OCI-M2 (cell line): ENCODE data around the gene IGF2BP2.
"Not testable (repeated sequence)": the region's sequence is repeated elsewhere in the genome, so short reads cannot be mapped to it uniquely, and the experiment has no call there.

Experiments used
- DNase-seq: peaks from one replicate; lab custom pipeline; 2025; ENCODE audit not compliant: unreplicated experiment; lab: John Stamatoyannopoulos, UW

The IGF2BP2 gene

DNA sequence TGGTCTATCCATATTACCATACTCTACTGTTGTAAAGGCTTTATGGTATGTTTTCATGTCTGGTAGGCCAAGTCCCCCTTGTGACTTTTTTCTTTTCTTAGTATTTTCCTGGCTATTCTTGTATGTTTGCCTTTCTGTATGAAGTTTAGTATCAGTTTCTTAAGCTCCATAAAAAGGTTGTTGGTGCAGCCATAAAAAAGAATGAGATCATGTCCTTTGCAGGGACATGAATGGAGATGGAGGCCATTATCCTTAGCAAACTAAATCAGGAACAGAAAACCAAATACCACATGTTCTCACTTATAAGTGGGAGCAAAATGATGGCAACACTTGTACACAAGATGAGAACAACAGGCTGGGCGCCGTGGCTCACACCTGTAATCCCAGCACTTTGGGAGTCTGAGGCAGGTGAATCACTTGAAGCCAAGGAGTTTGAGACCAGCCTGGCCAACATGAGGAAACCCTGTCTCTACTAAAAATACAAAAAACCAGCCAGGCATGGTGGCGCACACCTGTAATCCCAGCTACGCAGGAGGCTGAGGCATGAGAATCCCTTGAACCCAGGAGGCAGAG is 13.7 kb upstream of the IGF2BP2 start:
- not testable (repeated sequence) for DNase-seq

DNA sequence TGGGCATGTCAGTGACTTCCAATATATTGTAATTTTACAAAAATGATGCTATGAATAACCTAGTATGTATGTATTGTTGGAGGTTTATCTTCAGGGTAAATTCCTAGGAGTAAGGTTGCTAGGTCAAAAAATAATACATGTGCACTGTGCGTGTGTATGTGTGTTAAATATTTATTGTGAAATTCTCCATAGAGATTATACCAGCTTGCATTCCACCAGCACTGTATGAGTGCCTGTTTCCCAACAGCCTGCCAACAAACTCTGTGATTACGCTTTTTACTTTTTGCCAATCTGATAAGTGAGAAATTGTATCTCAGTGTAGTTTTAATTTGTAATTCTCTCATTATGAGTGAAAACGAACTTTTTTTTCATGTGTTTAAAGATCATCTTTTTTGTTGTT is 12.6 kb upstream of the IGF2BP2 start:
- no peak for DNase-seq

DNA sequence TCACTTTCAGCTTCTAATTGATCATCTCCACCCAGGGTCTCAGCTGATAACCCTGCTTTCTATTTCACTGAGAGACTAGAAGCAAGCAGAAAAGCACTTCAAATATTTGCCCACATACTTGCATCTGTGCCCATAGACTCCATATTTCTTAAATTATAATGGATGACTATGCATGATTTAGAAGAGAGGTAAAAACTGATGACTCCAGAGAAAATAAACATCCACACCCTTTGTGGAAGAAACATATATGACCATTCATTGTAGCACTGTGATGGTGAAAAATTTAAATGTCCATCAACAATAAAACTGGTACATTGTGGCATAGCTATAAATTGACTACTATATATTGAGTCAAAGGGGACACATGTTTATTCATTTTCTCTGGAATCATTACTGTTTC is 7.1 kb upstream of the IGF2BP2 start:
- no peak for DNase-seq

DNA sequence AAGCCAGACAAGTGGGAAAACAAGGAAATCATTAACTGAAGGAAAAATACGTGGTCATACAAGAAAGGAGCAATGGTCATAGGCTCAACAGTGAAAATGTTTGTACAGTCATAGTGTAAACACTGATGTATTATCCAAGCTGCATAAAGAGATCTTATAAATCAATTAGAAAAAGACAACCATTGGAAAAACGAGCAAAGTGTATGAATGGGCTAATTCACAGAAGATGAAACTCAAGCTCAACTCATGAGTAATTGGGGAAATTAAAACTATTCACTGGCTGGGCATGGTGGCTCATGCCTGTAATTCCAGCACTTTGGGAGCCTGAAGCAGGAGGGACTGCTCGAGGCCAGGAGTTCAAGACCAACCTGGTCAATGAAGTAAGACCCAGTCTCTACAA is 6.4 kb upstream of the IGF2BP2 start:
- DNase-seq, result no peak

DNA sequence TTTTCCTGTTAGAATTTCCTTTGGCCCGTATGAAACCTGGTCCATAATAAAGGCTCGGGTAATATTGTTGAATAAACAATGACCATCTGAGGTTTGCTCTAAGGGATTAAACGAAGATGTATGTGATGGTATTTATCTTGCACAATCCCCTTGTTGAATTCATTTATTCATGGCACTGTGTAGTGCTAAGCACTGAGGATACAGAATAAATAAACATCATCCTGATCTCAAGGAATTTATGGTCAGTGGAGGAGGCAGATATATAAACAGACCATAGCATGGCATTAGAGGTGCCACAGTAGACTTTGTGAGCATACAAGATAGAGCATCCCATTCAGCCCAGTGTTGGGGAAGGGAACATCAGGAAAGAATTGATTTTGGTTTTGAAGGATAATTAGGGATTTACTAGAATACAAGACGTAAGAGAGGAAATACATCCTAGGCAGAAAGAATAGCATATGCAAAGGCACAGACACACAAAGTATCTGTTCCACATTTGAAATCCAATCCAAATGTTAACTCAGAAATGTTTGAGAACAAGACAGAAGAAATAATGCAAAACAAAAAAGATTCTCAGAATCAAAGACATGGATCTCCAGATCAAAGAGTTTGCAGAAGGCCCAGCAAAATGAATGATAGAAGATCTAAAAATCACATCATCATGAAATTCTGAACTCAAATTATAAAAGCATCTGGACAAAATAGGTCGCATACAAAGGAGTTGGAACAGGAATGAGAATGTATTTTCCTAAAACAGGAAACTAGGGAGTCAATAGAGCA is 5.4 kb upstream of the IGF2BP2 start:
- no peak for DNase-seq

DNA sequence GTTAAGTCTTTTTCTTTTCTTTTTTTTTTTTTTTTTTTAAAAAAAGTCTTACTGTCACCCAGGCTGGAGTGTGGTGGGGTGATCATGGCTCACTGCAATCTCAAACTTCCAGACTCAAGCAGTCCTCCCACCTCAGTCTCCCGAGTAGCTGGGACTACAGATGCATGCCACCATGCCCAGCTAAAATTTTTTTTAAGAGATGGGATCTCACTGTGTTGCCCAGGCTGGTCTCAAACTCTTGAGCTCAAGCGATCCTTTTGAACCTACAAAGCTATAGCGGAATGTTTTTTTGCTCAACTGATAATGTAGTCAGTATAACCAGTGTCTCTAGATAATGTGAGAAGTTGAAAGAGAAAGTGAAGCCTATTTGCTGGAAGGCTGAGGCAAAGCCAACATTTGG is 3.9 kb upstream of the IGF2BP2 start:
- DNase-seq, result no peak

DNA sequence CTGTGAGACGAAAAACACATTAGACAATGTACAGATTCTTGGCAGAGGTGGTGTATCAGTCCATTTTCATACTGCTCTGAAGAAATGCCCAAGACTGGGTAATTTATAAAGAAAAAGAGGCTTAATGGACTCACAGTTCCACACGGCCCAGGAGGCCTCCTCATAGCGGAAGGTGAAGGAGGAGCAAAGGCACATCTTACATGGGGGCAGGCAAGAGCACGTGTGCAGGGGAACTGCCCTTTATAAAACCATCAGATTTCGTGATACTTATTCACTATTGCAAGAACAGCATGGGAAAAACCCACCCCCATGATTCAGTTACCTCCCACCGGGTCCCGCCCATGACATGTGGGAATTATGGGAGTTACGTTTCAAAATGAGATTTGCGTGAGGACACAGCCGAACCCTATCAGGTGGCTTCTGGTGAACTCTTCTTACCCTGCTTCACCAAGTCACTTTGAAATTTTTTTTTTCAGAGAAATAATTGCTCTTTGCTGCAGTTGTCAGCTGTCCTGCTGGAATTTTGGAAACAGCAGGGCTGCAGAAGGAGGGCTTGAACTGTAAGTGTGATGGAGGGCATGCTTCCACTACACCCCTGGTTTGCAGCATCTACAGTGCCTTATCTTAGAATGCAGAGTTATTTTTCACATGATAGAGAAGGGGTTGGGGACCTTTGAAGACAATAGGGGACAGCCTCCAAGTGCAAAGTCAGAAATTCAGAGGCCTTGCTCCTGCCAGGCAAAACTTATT is 2.9 kb upstream of the IGF2BP2 start:
- DNase-seq, result no peak

DNA sequence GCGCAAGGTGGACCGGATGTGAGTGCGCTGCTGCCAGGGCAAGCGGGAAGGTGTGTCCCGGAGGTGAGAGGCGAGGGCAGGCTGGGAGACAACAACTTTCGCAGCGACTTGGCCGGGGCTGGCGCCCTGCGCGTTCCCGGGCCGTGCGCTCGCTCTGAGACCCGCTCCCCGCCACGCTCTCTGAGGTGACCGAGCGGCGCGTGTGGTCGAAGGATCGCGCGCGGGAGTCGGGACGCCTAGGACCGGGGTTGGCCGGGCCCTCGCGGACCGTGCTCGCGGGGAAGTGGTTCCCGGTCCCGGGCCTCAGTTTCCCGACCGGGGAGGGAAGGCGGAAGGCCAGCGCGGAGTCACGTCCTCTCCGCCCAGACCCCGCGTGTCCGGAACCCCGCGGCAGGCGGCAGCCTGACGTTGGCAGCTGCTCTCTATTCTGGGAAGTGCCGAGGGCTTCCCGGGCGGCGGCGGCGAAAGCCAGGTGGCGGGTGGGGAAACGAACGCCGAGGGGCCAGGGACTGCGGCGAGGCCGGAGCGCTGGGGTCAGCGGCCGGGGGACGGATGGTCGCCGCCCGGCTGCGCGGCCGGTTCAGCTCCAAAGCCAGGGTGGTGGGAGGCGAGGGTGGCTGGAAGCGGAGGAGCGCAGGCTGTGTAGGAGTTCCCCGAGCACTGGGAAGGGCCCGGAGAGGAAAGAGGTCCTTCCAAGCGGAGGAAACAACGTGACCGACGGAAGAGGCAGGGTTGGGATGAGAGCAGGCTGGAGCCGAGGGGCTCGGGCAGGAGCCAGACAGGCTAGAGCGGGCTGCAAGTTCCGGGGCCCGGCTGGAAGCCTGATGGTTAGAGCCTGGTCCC is 1.0 kb upstream of the IGF2BP2 start:
- DNase-seq, result no peak

DNA sequence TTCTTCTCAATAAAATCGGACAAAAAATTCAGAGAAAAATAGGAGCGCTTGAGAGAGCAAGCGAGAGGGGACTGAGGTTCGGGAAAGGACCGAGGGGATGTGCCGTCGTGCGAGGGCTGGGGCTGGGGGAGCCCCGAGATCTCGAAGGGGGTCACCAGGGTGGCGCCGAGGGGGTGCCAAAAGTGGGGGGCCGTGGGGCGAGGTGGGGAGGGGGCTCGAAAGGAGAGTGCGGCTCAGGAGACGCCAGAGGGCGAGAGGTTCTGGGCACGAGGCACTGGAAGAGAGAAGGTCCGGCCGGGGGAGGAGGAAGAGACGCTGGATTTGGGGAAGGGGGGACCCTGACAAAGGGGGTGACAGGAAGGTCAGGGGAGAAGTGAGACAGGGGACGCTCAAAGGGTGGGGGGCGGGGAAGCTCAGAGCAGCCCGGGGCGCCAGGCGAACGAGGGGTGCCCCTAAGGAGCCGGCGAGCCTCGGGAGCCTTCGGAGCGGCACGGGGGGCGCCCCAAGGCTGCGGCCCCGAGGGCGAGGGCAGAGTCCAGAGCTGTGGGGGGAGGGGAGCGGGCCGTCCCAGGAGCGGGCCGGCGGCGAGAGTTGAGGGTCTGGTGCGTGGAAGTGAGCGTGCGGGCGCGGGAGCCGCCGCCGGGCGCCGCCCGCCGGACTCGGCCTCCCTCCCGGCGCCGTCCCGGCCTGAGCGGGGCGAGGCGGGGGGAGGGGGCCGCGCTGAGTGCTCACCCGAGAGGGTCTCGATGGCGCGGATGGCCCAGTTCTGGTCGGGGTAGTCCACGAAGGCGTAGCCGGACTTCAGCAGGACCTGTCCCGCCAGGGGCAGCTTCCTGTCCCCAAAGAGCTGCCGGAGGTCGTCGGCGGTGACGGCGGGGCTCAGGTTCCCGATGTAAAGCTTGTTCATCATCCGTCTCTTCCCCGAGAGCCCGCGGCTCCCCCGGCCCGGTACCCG is 514 bp downstream of the IGF2BP2 start:
- no peak for DNase-seq

DNA sequence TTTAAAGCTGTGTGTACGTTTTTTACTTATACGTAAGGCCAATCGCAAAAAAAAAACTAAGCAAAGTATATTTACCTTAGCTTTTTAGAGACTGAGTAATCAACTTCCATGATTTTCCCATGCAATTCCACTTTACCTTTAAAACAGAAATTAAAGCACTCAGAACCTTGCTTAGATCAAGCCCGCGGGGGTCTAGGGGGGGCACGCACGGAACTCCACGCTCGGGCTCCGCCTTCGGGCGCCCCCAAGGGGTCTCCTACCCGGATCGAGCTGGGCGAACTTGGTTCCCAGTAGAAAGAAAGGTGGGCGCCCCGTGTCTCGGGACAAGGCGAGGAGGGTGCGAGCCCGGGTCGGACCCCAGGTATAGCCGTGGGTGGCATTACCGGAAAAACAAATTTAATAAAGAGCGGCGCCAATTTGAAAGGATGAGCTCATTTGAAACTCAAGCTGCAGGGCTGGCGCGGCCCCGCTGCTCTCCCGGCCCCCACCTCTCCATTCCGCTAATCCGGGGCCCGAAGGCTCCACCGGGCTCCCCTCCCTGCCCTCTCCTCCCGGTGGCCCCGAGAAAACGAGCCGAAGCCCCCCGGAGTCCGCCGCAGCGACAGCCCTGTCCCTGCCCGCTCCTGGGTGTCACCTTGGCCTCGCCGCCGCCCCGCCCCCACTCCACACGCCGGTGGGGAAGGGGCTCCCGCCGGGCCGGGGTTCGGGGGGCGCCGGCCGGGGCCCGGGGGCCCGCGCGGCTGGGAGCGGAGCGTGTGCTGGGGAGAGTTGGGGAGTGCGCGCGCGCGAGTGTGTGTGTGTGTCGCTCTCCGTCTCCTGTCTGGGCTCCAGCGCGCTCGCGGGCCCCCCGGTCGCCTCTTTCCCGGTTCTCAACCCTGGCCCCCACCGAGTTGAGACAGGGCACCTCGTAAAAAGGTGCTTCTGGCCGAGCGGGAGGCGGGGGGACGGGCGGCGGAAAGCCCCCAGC is 1.5 kb downstream of the IGF2BP2 start:
- no peak for DNase-seq

DNA sequence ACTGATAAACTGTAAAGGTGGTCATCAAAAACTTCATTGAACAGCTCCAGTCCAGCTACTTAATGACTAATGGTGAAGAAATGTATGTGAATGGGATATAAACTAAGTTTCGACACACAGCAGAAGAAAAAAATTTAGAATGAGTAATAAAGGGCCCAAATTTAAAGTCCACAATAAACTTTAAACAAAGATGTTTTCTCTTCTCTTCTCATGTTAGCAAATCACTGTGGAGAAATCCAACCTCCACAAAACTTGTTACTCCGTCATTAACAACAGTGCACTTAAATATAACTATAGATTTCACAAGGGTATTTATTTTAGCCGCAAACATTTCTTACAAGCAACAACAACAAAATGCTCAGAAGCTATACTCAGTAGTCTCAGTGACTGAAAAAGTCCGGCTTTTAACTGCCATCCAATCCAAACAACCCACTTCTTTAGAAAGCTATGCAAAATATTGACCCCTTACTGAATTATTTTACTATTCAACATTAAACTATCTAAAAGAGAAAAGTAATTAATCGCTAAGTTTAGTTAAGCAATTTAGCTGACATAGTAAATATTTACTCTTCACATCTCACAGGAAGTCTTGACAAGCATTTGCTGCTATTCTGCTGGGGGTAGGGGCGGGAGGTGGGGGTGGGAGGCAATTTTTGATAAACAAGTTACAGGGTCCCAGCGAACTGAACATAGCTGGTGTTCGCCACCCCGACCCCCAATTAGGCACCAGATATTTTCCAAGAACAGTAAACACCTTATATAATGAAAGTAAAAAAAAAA is 2.4 kb downstream of the IGF2BP2 start:
- no peak for DNase-seq

DNA sequence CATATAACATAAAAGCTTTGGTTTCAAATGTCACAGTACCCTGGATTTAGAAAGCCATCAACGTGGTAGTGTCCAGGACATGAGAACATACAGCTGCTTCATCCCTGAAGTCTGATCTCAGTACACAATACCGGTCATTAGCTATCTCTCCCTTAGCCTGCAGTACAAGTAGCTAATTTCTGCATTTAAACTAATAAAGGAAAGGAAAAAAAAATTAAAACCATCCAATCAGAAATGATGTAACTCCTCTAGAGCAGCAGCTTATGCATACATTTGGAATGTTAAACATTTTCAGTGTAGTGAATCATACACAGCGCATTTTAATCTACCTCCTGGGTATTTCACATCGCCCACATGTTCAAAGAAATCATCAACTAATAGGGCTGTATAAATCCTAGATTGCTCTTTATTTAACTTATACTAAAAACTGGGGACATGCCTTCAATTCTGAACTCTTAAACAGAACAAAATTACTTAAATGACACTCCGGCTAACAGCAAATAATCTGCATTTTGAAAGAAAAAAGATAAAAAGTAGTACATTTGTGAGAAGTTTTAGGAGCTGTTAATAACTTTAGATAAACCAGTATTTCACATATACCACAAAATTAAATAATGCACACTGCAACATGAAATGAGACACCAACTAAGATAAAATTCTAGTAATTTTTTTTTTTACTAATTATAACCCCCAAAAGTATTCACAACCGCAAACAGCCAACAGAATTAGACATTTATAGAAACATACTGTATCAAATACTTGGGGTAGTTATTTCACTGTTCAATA is 3.7 kb downstream of the IGF2BP2 start:
- DNase-seq, result no peak

DNA sequence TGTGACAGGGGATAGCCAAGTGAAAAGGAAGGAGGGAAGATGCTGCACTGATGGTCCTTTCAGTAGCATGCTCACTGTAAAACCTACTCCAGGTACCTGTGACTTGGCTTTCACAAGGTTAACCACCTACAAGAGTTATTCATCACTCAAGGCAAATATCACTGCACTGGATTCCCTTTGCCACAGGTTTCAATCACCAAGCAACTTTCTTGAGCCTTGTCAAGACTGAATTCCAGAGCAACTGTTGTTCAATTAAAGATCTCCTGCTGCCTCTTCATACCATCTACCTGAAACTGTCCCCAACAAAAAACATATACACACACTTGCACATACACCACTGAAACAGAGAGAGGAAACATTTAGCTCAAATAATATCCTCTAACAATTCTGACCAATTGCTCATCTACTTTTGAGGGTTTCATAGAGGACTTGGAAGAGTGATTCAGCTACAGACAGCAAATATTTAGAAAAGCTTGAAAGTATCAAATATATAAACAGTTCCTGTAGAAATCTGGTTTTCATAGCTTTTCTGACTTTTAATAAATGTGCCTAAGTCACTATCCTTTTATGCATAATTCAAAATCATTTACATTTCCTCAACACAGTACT is 6.5 kb downstream of the IGF2BP2 start:
- DNase-seq, result no peak

DNA sequence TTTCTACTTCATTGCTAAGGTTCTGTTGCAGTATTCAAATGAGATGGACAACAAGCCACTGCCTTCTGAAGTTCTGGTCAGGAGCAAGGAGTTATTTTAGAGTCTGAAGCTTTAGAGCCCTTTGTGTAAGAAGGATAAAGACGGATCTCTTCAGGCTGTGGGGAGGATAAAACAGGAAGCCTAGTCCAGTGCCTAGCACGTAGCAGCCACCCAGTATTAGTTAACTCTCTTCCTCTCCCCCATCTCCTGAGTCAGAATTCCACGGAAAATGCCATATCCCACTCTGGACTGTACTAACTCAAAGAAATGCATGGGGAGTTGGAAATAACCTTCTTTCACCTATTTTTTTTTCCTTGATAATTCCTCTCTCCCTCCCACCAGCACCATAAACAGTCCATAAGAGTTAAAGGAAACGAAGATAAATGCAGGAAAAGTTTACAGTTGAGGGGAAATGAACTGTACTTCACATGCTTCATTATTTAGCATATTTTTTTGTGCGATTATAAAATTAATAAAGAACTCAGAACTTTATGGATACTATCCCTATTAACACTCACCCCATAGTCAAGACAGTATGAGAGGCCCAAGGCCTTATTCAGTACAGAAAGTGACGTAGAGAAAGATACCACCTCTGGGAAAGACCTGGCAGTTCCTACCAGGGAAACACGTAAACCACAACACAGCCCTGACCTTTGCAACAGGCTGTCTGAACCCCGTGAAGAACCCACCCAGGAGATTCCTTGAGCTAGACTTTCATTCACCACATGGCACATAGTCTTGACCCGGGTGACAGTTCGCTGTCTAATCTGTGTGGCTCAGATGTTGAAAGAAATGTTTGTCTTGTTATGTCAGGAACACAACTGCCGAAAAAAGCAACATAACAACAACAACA is 9.2 kb downstream of the IGF2BP2 start:
- DNase-seq, result no peak

DNA sequence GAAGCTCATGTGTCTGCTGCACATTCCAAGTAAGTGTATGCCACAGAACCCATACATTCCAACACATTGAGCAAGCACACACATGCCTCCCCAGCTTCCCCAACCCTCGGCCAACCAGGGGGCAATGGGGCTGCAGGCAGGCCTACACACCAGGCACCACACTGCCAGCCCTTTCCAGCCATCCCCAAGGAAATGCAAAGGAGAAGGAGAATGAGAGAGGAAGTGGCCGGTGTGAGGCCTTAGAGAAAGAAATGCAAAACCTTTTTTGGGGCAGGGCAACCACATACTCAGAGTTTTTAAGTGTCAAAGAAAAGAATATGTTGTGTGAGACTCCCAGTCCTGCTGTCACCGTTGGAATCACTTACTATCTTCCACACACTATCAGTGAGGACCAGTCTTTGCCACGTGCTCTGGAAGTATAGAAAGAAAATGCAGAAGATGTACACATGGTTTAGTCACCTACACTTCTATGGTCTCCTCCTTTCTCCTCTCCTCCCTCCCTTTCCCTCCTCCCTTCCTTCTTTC is 11.1 kb downstream of the IGF2BP2 start:
- DNase-seq, result no peak

DNA sequence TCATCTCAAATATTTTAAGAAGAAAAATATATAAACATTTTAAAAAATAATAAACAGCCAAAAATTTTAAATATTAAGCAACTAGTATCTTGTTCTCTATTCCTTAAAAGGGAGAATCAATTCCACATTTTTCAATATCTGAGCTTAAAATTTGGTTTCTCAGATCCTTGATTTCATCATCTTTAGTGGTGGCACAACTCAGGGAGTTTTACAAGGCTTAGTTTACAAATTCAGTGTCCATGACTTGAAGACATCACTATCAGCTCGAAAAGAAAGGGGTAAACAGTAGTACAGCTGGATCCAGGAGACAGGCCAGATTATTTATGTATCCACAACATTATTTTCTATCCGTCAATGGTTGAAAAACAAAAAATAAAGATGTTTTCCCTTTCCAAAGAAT is 11.6 kb downstream of the IGF2BP2 start:
- no peak for DNase-seq
